NCI-H128 (cell line): Measurements from ENCODE around the gene CTAGE6.
"Not testable (repeated sequence)": the region's sequence is repeated elsewhere in the genome, so short reads cannot be mapped to it uniquely, and the experiment has no call there.

Experiments used
- DNase-seq: peaks from one replicate; lab custom pipeline; 2025; ENCODE audit not compliant: unreplicated experiment; lab: John Stamatoyannopoulos, UW

CTAGE6 gene

GRCh38 chr7:143757596-143757995 is at the start of gene CTAGE6:
Gene CTAGE6 (minus strand): TSS chr7:143757696. CDS start chr7:143757658, 38 bp downstream.
- not testable (repeated sequence) for DNase-seq

- not testable (repeated sequence) for DNase-seq
Measured at GRCh38 chr7:143806664-143807071, 49.2 kb upstream of the CTAGE6 start.

GRCh38 chr7:143797896-143798290 is 40.4 kb upstream of the CTAGE6 start:
- DNase-seq: not testable (repeated sequence)

- DNase-seq: not testable (repeated sequence)
Measured at GRCh38 chr7:143797119-143797895, 39.8 kb upstream of the CTAGE6 start.

GRCh38 chr7:143795653-143796052 is 38.2 kb upstream of the CTAGE6 start:
- not testable (repeated sequence) for DNase-seq

GRCh38 chr7:143792633-143793032 is 35.1 kb upstream of the CTAGE6 start:
- not testable (repeated sequence) for DNase-seq

GRCh38 chr7:143785415-143786182 is 28.1 kb upstream of the CTAGE6 start:
- DNase-seq: not testable (repeated sequence)

- DNase-seq: not testable (repeated sequence)
Measured at GRCh38 chr7:143779591-143779990, 22.1 kb upstream of the CTAGE6 start.

GRCh38 chr7:143772738-143773468 is 15.4 kb upstream of the CTAGE6 start:
- not testable (repeated sequence) for DNase-seq

- DNase-seq: not testable (repeated sequence)
Measured at GRCh38 chr7:143767531-143767930, 10.0 kb upstream of the CTAGE6 start.

GRCh38 chr7:143765678-143766077 is 8.2 kb upstream of the CTAGE6 start:
- DNase-seq: not testable (repeated sequence)

GRCh38 chr7:143763065-143763464 is 5.6 kb upstream of the CTAGE6 start:
- not testable (repeated sequence) for DNase-seq

GRCh38 chr7:143745340-143745739 is 12.2 kb downstream of the CTAGE6 start:
- not testable (repeated sequence) for DNase-seq

GRCh38 chr7:143737037-143737819 is 20.3 kb downstream of the CTAGE6 start:
- not testable (repeated sequence) for DNase-seq

GRCh38 chr7:143735962-143736361 is 21.5 kb downstream of the CTAGE6 start:
- no peak for DNase-seq

- DNase-seq: no peak
Measured at GRCh38 chr7:143733876-143734275, 23.6 kb downstream of the CTAGE6 start.

- DNase-seq: no peak
Measured at GRCh38 chr7:143728333-143728862, 29.1 kb downstream of the CTAGE6 start.

- DNase-seq: not testable (repeated sequence)
Measured at GRCh38 chr7:143727561-143727960, 29.9 kb downstream of the CTAGE6 start.

GRCh38 chr7:143726143-143726542 is 31.4 kb downstream of the CTAGE6 start:
- DNase-seq: not testable (repeated sequence)

GRCh38 chr7:143720335-143720734 is 37.2 kb downstream of the CTAGE6 start:
- not testable (repeated sequence) for DNase-seq
